Measurements from ENCODE around the gene KSR2.

DNA sequence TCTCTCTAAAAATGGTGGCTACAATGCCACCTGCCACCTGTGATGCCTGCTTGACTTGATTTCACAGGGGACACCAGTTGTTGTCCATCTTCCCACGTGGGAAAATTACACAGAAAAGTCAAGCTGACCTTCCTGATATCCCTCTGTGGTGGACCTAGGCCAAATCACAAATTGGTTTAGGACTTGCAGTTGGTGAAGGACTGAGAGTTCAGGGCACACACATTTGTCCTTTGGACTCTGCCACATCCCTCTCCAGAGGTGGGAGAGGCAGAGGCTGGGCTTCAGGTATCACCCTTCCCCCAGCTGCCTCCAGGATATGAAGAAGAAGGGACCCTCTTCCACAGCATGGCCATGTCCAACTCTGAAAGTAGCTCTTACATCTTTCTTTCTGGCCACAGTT, 551.8 kb downstream of the KSR2 start:
- TF ChIP-seq, protein P1, sequence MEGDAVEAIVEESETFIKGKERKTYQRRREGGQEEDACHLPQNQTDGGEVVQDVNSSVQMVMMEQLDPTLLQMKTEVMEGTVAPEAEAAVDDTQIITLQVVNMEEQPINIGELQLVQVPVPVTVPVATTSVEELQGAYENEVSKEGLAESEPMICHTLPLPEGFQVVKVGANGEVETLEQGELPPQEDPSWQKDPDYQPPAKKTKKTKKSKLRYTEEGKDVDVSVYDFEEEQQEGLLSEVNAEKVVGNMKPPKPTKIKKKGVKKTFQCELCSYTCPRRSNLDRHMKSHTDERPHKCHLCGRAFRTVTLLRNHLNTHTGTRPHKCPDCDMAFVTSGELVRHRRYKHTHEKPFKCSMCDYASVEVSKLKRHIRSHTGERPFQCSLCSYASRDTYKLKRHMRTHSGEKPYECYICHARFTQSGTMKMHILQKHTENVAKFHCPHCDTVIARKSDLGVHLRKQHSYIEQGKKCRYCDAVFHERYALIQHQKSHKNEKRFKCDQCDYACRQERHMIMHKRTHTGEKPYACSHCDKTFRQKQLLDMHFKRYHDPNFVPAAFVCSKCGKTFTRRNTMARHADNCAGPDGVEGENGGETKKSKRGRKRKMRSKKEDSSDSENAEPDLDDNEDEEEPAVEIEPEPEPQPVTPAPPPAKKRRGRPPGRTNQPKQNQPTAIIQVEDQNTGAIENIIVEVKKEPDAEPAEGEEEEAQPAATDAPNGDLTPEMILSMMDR (IDR thresholded peaks at IDR 0.05): no peak
- no peak for TF ChIP-seq POLR2A (IDR thresholded peaks at IDR 0.05)
